Calu3 (cell line): ENCODE results near the gene GAS6. TPM values are rescaled to one million over a fixed set of nuclear protein-coding genes. Genes with fewer than 3 reads are reported as not detected.

Experiments used
- BruUV-seq: library from RNA; stranded (reverse); fragments of 400-500 nt; replicated peaks from 2 replicates; lab custom pipeline; 2021; lab: Mats Ljungman, UMichigan
- CTCF ChIA-PET: fragments of 300-600 bp; sonication (Branson Sonifier 250); formaldehyde crosslinking; loops from one replicate; lab custom pipeline; 2022; ENCODE audit warnings: antibody characterized with exemption; lab: Charles Lee
- DNase-seq: peaks from one replicate; pipeline ENCODE4 v3.0.0; 2022
- H3K27ac Mint-ChIP-seq: one replicate; pipeline ENCODE4 v1.8.0; 2022; ENCODE audit warnings: mixed read lengths; ENCODE audit not compliant: unreplicated experiment
- H3K27me3 Mint-ChIP-seq: one replicate; pipeline ENCODE4 v1.8.0; 2022; ENCODE audit warnings: mixed read lengths; ENCODE audit not compliant: unreplicated experiment
- H3K36me3 Mint-ChIP-seq: one replicate; pipeline ENCODE4 v1.8.0; 2022; ENCODE audit warnings: mild to moderate bottlenecking, moderate library complexity, mixed read lengths; ENCODE audit not compliant: insufficient read depth, unreplicated experiment
- H3K4me1 Mint-ChIP-seq: one replicate; pipeline ENCODE4 v1.8.0; 2022; ENCODE audit warnings: mild to moderate bottlenecking, low read depth, mixed read lengths; ENCODE audit not compliant: unreplicated experiment
- H3K4me3 Mint-ChIP-seq: one replicate; pipeline ENCODE4 v1.8.0; 2022; ENCODE audit warnings: mild to moderate bottlenecking, low read depth, moderate library complexity, mixed read lengths; ENCODE audit not compliant: unreplicated experiment
- H3K9me3 Mint-ChIP-seq: one replicate; pipeline ENCODE4 v1.8.0; 2022; ENCODE audit warnings: low read depth, mixed read lengths; ENCODE audit not compliant: unreplicated experiment
- CTCF ChIP-seq: fragments of 200-600 bp; IDR thresholded peaks from one replicate; pipeline ENCODE4 v1.8.0; 2022; ENCODE audit warnings: antibody characterized with exemption; ENCODE audit not compliant: unreplicated experiment
- intact Hi-C: fragments of 100-400 bp; cut with micrococcal nuclease; formaldehyde crosslinking; loops from one replicate; pipeline ENCODE4 v1.10.0; 2022; ENCODE audit not compliant: unreplicated experiment
- total RNA-seq: library from RNA; stranded (reverse); gene quantifications from 2 replicates; pipeline ENCODE4 v1.2.3, GENCODE V29; 2022

Gene GAS6
- total RNA-seq, 1 experiment from 2014 or later = 0.42 TPM

- CTCF ChIA-PET = no interaction called here
- no peaks in the 10 kb centered on the region for H3K27me3 Mint-ChIP-seq
- H3K4me1 Mint-ChIP-seq = no peaks in the 10 kb centered on the region
- no peak overlapping the region for H3K4me3 Mint-ChIP-seq
- no peaks in the 10 kb centered on the region for H3K9me3 Mint-ChIP-seq
- no peak for TF ChIP-seq CTCF
- BruUV-seq = no TSS peak
- intact Hi-C loops = no loop called here
- H3K36me3 Mint-ChIP-seq = no peaks in the 10 kb centered on the region
- H3K27ac Mint-ChIP-seq = no peak overlapping the region
- no peak for DNase-seq
These were observed 62.5 kb downstream of the GAS6 start for GRCh38 chr13:113801289-113801961.

- Mint-ChIP-seq H3K9me3 (no peaks in the 10 kb centered on the region), H3K27ac (no peak overlapping the region), H3K4me1 (no peaks in the 10 kb centered on the region), H3K36me3 (no peaks in the 10 kb centered on the region), H3K4me3 (no peak overlapping the region), H3K27me3 (no peaks in the 10 kb centered on the region)
- no peak for DNase-seq
- intact Hi-C loops = no loop called here
- no TSS peak for BruUV-seq
- CTCF ChIA-PET = no interaction called here
- TF ChIP-seq CTCF = no peak
These were observed 63.3 kb downstream of the GAS6 start for GRCh38 chr13:113800576-113800926.

- DNase-seq = no peak
- BruUV-seq = no TSS peak
These were observed 65.6 kb downstream of the GAS6 start for GRCh38 chr13:113798200-113798811.

GRCh38 chr13:113796964-113797676 lies 66.8 kb downstream of the GAS6 start:
- Mint-ChIP-seq H3K27me3 (no peaks in the 10 kb centered on the region), H3K27ac (no peak overlapping the region), H3K9me3 (no peaks in the 10 kb centered on the region), H3K4me3 (no peak overlapping the region), H3K36me3 (no peaks in the 10 kb centered on the region), H3K4me1 (no peaks in the 10 kb centered on the region)
- intact Hi-C loops = no loop called here
- BruUV-seq = no TSS peak
- no peak for DNase-seq
- CTCF ChIA-PET = no interaction called here
- TF ChIP-seq CTCF = no peak

More at GRCh38 chr13:113798200-113798811, 65.6 kb downstream of the GAS6 start:
- TF ChIP-seq CTCF = no peak
- CTCF ChIA-PET = no interaction called here
- H3K4me3 Mint-ChIP-seq = no peak overlapping the region
- no peak overlapping the region for H3K27ac Mint-ChIP-seq
- H3K36me3 Mint-ChIP-seq = no peaks in the 10 kb centered on the region
- no peaks in the 10 kb centered on the region for H3K27me3 Mint-ChIP-seq
- intact Hi-C loops = no loop called here
- no peaks in the 10 kb centered on the region for H3K4me1 Mint-ChIP-seq
- H3K9me3 Mint-ChIP-seq = no peaks in the 10 kb centered on the region
